GM15510 (cell line): ENCODE results near the gene EPHA3.

Experiments
- POLR2A ChIP-seq: IDR thresholded peaks from 3 replicates; pipeline ENCODE4 v1.6.1; 2011; ENCODE audit warnings: borderline replicate concordance; ENCODE audit not compliant: insufficient read length; ENCODE audit errors: extremely low read depth

The EPHA3 gene

GRCh38 chr3:89380016-89380415 lies 272.6 kb downstream of the EPHA3 start:
- no peak for TF ChIP-seq POLR2A

GRCh38 chr3:89392991-89393390 lies 285.6 kb downstream of the EPHA3 start:
- no peak for TF ChIP-seq POLR2A

- TF ChIP-seq POLR2A: no peak
Observed at GRCh38 chr3:89395456-89395855, 288.0 kb downstream of the EPHA3 start.

- no peak for TF ChIP-seq POLR2A
Observed at GRCh38 chr3:89395996-89396395, 288.6 kb downstream of the EPHA3 start.

- TF ChIP-seq POLR2A: no peak
Observed at GRCh38 chr3:89402051-89402450, 294.6 kb downstream of the EPHA3 start.

- TF ChIP-seq POLR2A: no peak
Observed at GRCh38 chr3:89405176-89405575, 297.8 kb downstream of the EPHA3 start.

- TF ChIP-seq POLR2A: no peak
Observed at GRCh38 chr3:89405593-89405992, 298.2 kb downstream of the EPHA3 start.

- no peak for TF ChIP-seq POLR2A
Observed at GRCh38 chr3:89411201-89411600, 303.8 kb downstream of the EPHA3 start.

GRCh38 chr3:89414270-89414669 lies 306.8 kb downstream of the EPHA3 start:
- no peak for TF ChIP-seq POLR2A

- no peak for TF ChIP-seq POLR2A
Observed at GRCh38 chr3:89419647-89420241, 312.3 kb downstream of the EPHA3 start.

GRCh38 chr3:89426060-89426459 lies 318.6 kb downstream of the EPHA3 start:
- TF ChIP-seq POLR2A: no peak

GRCh38 chr3:89434621-89435380 lies 327.4 kb downstream of the EPHA3 start:
- TF ChIP-seq POLR2A: no peak

- TF ChIP-seq POLR2A: no peak
Observed at GRCh38 chr3:89436846-89437245, 329.4 kb downstream of the EPHA3 start.

GRCh38 chr3:89440386-89440785 lies 333.0 kb downstream of the EPHA3 start:
- no peak for TF ChIP-seq POLR2A

- no peak for TF ChIP-seq POLR2A
Observed at GRCh38 chr3:89441141-89441540, 333.7 kb downstream of the EPHA3 start.

- no peak for TF ChIP-seq POLR2A
Observed at GRCh38 chr3:89446593-89446992, 339.2 kb downstream of the EPHA3 start.
